ELF-1 (cell line): ENCODE data around the gene CASP14.
"Not testable (repeated sequence)": the region's sequence is repeated elsewhere in the genome, so short reads cannot be mapped to it uniquely, and the experiment has no call there.

ENCODE experiments used
- DNase-seq: peaks from one replicate; pipeline ENCODE4 v3.0.0-alpha.2; 2016; ENCODE audit warnings: low read depth, low spot score

Gene CASP14

GRCh38 chr19:15048885-15049541, at the start of gene CASP14:
Gene CASP14, plus strand, starts transcription at chr19:15049480. Its CDS starts 2,772 bp downstream, at chr19:15052252.
- no peak for DNase-seq

DNA sequence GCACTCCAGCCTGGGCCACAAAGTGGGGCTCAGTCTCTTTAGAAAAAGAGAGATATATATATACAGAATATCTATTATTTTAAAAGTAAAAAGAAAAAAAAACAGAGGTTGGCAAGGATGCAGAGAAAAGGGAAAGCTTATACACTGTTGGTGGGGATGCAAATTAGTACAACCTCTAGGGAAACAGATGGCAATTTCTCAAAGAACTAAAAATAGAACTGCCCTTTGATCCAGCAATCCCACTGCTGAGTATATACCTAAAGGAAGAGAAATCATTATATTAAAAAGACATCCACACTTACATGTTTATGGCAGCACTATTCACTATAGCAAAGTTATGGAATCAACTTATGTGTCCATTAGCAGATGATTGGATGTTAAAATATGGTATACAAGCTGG, 41.0 kb upstream of the CASP14 start:
- no peak for DNase-seq

- peak; percentile 76 for DNase-seq
Observed at GRCh38 chr19:15010501-15011300, 38.6 kb upstream of the CASP14 start.

DNA sequence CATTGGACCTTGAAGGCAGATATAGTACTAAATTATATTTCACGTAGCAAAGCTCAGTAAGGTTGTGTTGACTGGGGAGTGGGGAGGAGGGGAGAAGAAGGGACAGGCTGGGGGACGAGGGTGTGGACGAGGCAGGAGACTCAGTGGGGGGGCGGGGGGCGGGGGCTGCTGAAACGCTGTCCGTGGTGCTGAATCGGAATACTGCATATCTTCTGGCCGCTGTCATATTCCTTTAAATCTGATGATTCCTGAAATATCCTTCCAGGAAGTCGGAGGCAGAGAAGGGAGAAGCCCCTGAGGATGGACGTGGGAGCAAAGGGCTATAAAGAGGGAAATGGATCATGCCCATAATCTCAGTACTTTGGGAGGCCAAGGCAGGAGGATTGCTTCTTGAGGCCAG, 34.7 kb upstream of the CASP14 start:
- peak; percentile 14 for DNase-seq

DNA sequence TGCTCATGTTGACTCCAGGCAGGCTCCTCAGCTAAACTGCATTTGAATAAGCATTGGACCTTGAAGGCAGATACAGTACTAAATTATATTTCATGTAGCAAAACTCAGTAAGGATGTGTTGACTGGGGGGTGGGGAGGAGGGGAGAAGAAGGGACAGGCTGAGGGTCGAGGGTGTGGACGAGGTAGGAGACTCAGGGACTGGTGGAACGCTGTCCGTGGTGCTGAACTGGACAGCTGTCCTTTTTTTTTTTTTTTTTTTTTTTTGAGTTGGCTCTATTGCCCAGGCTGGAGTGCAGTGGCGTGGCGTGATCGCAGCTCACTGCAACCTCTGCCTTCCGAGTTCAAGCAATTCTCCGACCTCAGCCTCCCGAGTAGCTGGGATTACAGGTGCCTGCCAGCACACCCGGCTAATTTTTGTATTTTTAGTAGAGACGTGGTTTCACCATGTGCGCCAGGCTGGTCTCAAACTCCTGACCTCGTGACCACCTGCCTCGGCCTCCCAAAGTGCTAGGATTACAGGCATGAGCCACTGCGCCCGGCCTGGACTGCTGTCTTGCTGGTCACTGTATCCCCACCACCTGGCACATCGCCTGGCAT, 33.2 kb upstream of the CASP14 start:
- peak; percentile 45 for DNase-seq

- not testable (repeated sequence) for DNase-seq
Observed at GRCh38 chr19:15018836-15019235, 30.4 kb upstream of the CASP14 start.

- DNase-seq, result no peak
Observed at GRCh38 chr19:15021286-15022007, 27.8 kb upstream of the CASP14 start.

DNA sequence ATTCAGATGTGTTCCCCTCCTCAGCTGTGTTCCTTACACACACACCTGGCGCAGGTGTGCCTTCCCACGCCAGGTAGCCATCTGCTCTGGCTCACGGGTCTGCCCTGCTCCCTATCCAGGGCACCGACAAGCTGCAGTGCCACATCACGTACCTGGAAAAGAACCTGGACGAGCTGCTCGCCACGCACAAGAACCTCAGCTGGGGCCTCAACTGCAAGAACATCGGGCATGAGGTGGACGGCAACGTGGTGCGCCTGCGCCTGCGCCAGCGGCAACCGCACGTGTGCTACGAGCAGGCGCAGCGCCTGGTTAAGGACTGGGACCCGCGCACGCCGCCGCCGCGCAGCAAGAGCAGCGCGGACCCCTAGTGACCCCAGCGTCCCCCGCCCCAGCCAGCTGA, 26.5 kb upstream of the CASP14 start:
- peak; percentile 12 for DNase-seq

- peak; percentile 10 for DNase-seq
Observed at GRCh38 chr19:15025217-15025616, 24.1 kb upstream of the CASP14 start.

DNA sequence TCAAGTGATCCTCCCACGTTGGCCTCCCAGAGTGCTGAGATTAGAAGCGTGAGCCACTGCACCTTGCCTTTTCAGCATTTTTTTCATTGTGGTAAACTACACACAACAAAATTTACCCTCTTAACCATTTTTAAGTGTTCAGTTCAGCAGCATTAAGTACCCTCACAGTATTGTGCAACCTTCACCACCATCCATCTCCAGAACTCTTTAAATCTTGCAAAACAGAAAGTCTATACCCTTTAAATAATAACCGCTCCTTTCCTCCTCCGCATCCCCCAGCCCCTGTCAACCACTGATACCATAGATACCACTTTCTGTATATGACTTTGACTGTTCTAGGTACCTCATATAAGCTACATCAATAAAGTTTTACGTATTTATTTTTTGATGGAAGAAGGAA, 20.8 kb upstream of the CASP14 start:
- DNase-seq, result no peak

- DNase-seq, result no peak
Observed at GRCh38 chr19:15031675-15032074, 17.6 kb upstream of the CASP14 start.

GRCh38 chr19:15035795-15036311, 13.4 kb upstream of the CASP14 start:
- no peak for DNase-seq

DNA sequence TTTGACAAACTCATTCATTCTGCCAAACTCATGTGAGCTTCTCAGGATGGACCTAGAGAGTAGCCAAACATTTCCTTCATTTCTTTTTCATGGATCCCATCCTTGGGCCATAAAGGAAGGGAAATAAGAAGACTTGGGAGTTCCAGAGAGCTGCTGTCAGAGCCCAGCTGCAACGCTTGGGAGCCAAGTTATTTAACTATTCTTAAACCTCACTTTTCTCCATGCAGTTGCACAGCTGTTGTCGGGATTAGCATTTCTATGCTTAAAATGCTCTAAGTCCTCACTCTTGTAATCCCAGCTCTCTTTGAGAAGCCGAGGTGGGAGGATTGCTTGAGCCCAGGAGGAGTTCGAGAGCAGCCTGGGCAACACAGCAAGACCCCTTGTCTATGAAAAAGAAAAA, 11.7 kb upstream of the CASP14 start:
- no peak for DNase-seq

DNA sequence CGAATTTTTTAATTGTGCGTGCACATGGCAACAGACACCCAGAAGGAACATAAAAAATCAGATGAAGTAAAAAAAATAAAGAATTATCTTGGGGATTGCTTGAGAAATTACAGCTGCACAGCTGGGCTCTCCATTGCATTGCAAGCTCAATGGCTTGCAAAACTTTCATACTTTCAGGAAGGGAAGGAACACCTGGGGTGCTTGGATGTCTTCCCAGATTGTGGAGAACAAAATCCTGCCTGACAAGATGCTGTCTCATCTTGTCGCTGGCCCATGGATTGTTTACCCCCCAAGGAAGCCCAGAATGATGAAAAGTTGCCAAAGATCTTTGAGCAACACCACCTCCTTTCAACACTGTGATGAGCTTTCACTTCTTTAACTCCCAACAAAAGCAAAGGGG, 11.0 kb upstream of the CASP14 start:
- no peak for DNase-seq

DNA sequence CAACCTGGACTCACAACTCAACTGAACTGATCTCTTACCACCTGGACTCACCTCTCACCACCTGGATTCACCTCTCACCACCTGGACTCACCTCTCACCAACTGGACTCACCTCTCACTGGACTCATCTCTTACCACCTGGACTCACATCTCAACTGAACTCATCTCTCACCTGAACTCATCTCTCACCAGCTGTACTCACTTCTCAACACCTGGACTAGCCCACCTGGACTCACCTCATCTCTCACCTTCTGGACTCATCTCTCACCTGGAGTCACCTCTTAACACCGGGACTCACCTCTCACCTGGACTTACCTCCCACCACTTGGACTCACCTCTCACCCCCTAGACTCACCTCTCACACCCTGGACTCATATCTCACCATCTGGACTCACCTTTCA, 7.3 kb upstream of the CASP14 start:
- no peak for DNase-seq

DNA sequence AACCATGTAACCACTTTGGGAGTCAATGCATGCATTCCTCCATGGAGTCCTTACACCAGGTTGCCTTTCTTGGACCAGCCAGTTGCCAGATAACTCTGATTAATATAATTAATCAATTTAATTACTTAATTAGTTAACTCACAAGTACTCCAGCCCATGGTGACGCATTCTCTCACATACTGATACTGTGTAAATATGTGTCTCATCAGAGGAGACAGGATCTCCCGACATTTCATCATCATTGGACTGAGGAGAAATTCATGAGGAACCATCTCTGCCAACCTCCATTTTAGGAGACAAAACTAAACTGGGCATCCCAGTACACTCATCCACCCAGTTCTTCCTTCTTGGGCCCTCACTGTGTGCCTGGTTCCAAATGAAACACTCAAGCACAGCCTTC, 6.5 kb upstream of the CASP14 start:
- no peak for DNase-seq

DNA sequence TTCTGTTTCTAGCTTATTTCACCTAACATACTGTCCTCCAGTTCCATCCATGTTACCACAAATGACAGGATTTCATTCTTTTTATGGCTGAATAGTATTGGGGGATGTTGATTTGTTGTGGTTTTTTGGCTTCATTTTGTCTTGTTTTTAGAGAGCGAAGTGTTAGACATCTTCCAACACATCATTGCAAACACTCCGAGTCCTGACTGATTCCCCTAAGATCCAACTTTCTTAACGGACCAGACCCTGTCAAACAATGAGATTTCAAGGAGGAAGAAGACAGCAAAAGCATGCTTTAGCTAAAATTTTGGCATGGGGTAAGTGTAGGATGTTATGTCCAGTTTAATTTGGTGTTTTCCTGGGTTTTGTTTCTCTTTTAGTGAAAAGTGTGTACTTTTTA, 3.8 kb upstream of the CASP14 start:
- no peak for DNase-seq

DNA sequence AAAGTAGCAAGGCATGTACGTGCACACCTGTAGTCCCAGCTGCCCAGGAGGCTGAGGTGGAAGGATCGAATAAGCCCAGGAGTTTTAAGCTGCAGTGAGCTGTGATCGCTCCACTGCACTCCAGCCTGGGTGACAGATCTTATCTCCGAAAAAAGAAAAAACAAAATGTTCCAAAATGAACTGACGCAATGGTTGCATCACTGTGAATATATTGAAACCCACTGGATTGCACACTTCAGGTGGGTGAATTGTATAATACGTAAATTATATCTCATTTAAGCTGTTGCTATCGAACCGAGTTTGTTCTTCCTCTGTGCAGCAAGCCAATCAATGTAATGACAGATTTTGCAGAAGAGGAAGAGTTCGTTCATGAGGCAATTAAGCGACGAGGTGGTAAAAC, 1.6 kb upstream of the CASP14 start:
- DNase-seq, result no peak

GRCh38 chr19:15048128-15048527, 1.2 kb upstream of the CASP14 start:
- DNase-seq, result no peak

DNA sequence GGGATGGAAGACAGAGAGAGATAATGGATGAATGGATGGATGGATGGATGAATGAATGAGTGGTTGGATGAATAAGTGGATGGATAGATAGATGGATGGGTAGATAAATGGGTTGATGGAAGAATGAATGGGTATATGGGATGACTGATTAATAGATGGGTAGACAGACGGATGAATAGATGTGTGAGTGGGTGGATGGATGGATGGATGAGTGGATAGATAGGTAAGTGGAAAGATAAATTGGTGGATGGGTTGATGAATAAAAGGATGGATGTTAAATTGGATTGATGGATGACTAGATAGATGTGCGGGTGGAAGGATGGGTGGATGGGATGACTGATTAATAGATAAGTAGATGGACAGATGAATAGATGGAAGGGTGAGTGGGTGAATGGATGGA, 1.4 kb downstream of the CASP14 start:
- no peak for DNase-seq

GRCh38 chr19:15062036-15062435, 12.8 kb downstream of the CASP14 start:
- peak; percentile 1 for DNase-seq

- peak; percentile 14 for DNase-seq
Observed at GRCh38 chr19:15070386-15070785, 21.1 kb downstream of the CASP14 start.
